ENCODE results near the gene OSGIN1.
"Not testable (repeated sequence)": the region's sequence is repeated elsewhere in the genome, so short reads cannot be mapped to it uniquely, and the experiment has no call there.

OSGIN1 gene

GRCh38 chr16:83948914-83949723 is 3.9 kb upstream of the OSGIN1 start:
- Histone ChIP-seq H3K27ac (ENCODE audit: extremely low read depth, low read depth, low read length) (no peak overlapping the region), H3K4me3 (ENCODE audit: low read depth, low read length) (no peak overlapping the region), H3K9me3 (ENCODE audit: control insufficient read depth, insufficient read depth, low read depth, low read length) (no peaks in the 10 kb centered on the region), H3K36me3 (ENCODE audit: control insufficient read depth in 2 of 2, insufficient read depth in 1 of 2, low read length in 2 of 2) (no peaks in the 10 kb centered on the region), H3K4me1 (ENCODE audit: control insufficient read depth, insufficient read depth, low read length) (no peaks in the 10 kb centered on the region; the same call in 1 of the 2 replicates)
- CTCF ChIA-PET: interaction anchor here (1.3 kb wide), 1 partner anchor 22 kb away, joined by 5 read pairs; no protein-coding TSS in a partner anchor
- no peak for TF ChIP-seq ZNF324 (tag by site-specific recombination; IDR thresholded peaks at IDR 0.05)
- 0 out of 2 replicates have a peak, but pooled peaks have one; percentile 36 for TF ChIP-seq ZNF768 (tag by site-specific recombination; IDR thresholded peaks at IDR 0.05)
- POLR2A ChIA-PET: no interaction called here

GRCh38 chr16:83949724-83950001 is 3.4 kb upstream of the OSGIN1 start:
- POLR2A ChIA-PET: no interaction called here
- CTCF ChIA-PET: interaction anchor here (1.3 kb wide), 1 partner anchor 23 kb away, joined by 5 read pairs; no protein-coding TSS in a partner anchor

GRCh38 chr16:83950862-83951399 is 2.1 kb upstream of the OSGIN1 start:
- POLR2A ChIA-PET; H3K4me3 ChIP-seq (ENCODE audit: low read depth, low read length); H3K36me3 ChIP-seq (ENCODE audit: control insufficient read depth in 2 of 2, insufficient read depth in 1 of 2, low read length in 2 of 2); H3K9me3 ChIP-seq (ENCODE audit: control insufficient read depth, insufficient read depth, low read depth, low read length); H3K27ac ChIP-seq (ENCODE audit: extremely low read depth, low read depth, low read length); CTCF ChIA-PET; H3K4me1 ChIP-seq (ENCODE audit: control insufficient read depth, insufficient read depth, low read length): not testable (repeated sequence)

More at GRCh38 chr16:83949724-83950001, 3.4 kb upstream of the OSGIN1 start:
- no peak overlapping the region for H3K4me3 ChIP-seq (ENCODE audit: low read depth, low read length)
- H3K9me3 ChIP-seq (ENCODE audit: control insufficient read depth, insufficient read depth, low read depth, low read length): no peaks in the 10 kb centered on the region
- TF ChIP-seq OVOL3 (tag by site-specific recombination; IDR thresholded peaks at IDR 0.05) (no peak), GLI2 (tag by site-specific recombination; IDR thresholded peaks at IDR 0.05; ENCODE audit: borderline replicate concordance, low read depth) (no peak), ZBTB6 (tag by site-specific recombination; IDR thresholded peaks at IDR 0.05) (no peak)
- no peaks in the 10 kb centered on the region; the same call in 1 of the 2 replicates for H3K4me1 ChIP-seq (ENCODE audit: control insufficient read depth, insufficient read depth, low read length)
- H3K27ac ChIP-seq (ENCODE audit: extremely low read depth, low read depth, low read length): no peak overlapping the region
- H3K36me3 ChIP-seq (ENCODE audit: control insufficient read depth in 2 of 2, insufficient read depth in 1 of 2, low read length in 2 of 2): no peaks in the 10 kb centered on the region

GRCh38 chr16:83951544-83951943 is 1.5 kb upstream of the OSGIN1 start:
- no peaks in the 10 kb centered on the region; the same call in 1 of the 2 replicates for H3K4me1 ChIP-seq (ENCODE audit: control insufficient read depth, insufficient read depth, low read length)
- H3K4me3 ChIP-seq (ENCODE audit: low read depth, low read length): no peak overlapping the region
- H3K27ac ChIP-seq (ENCODE audit: extremely low read depth, low read depth, low read length): no peak overlapping the region
- TF ChIP-seq ZNF366 (tag by site-specific recombination; conservative IDR thresholded peaks at IDR 0.05) (peak; percentile 44), ZNF48 (tag by site-specific recombination; IDR thresholded peaks at IDR 0.05) (no peak), SP2 (tag by site-specific recombination; IDR thresholded peaks at IDR 0.05) (peak; percentile 22)
- POLR2A ChIA-PET: no interaction called here
- CTCF ChIA-PET: interaction anchor here (0.7 to 1.0 kb wide), 2 partner anchors 62 to 649 kb away, joined by 3 to 4 read pairs; no protein-coding TSS in a partner anchor
- H3K36me3 ChIP-seq (ENCODE audit: control insufficient read depth in 2 of 2, insufficient read depth in 1 of 2, low read length in 2 of 2): no peaks in the 10 kb centered on the region
- H3K9me3 ChIP-seq (ENCODE audit: control insufficient read depth, insufficient read depth, low read depth, low read length): no peaks in the 10 kb centered on the region

GRCh38 chr16:83952587-83952939 is 477 bp upstream of the OSGIN1 start:
- POLR2A ChIA-PET: no interaction called here
- TF ChIP-seq ZBTB1 (tag by site-specific recombination; IDR thresholded peaks at IDR 0.05) (no peak), ZNF214 (tag by site-specific recombination; IDR thresholded peaks at IDR 0.05; ENCODE audit: borderline replicate concordance) (no peak), KLF16 (tag by site-specific recombination; IDR thresholded peaks at IDR 0.05) (0 out of 2 replicates have a peak, but pooled peaks have one; percentile 29), ZNF223 (tag by site-specific recombination; IDR thresholded peaks at IDR 0.05) (no peak), ZNF354C (tag by site-specific recombination; IDR thresholded peaks at IDR 0.05; ENCODE audit: borderline replicate concordance, low read depth) (no peak), ZNF639 (tag by site-specific recombination; IDR thresholded peaks at IDR 0.05) (0 out of 2 replicates have a peak, but pooled peaks have one; percentile 16)
- H3K36me3 ChIP-seq (ENCODE audit: control insufficient read depth in 2 of 2, insufficient read depth in 1 of 2, low read length in 2 of 2): no peaks in the 10 kb centered on the region
- no peaks in the 10 kb centered on the region; the same call in 1 of the 2 replicates for H3K4me1 ChIP-seq (ENCODE audit: control insufficient read depth, insufficient read depth, low read length)
- no peak overlapping the region for H3K4me3 ChIP-seq (ENCODE audit: low read depth, low read length)
- no peak overlapping the region for H3K27ac ChIP-seq (ENCODE audit: extremely low read depth, low read depth, low read length)
- CTCF ChIA-PET: interaction anchor here (1.0 to 7.4 kb wide), 2 partner anchors 63 to 114 kb away, joined by 3 to 174 read pairs; no protein-coding TSS in a partner anchor
- no peaks in the 10 kb centered on the region for H3K9me3 ChIP-seq (ENCODE audit: control insufficient read depth, insufficient read depth, low read depth, low read length)
